GM12878 (cell line): ENCODE data around the gene CYP8B1. TPM values are rescaled to one million over a fixed set of nuclear protein-coding genes. Genes with fewer than 3 reads are reported as not detected.

Experiments used
- ATAC-seq: fragments of 200-7000 bp; cut with Tn5 transposase; 3 replicates; pipeline ENCODE4 v1.9.1; 2020; ENCODE audit warnings: mild to moderate bottlenecking, moderate library complexity
- BruUV-seq: library from RNA; stranded (reverse); fragments of 400-500 nt; replicated peaks from 2 replicates; lab custom pipeline; 2021; lab: Mats Ljungman, UMichigan
- CTCF ChIA-PET: fragments of 300-600 bp; sonication (Branson Sonifier 250); formaldehyde crosslinking; extraction: SDS; loops from one replicate; lab custom pipeline; 2021; ENCODE audit warnings: inconsistent platforms; lab: Yijun Ruan, JAX
- POLR2A ChIA-PET: fragments of 350-600 bp; formaldehyde crosslinking; extraction: SDS; loops from one replicate; lab custom pipeline; 2021; ENCODE audit warnings: inconsistent platforms; lab: Charles Lee
- RAD21 ChIA-PET: fragments of 300-600 bp; sonication (Branson Sonifier 250); formaldehyde crosslinking; loops from one replicate; lab custom pipeline; 2023; ENCODE audit warnings: antibody characterized with exemption; ENCODE audit not compliant: unreplicated experiment; lab: Charles Lee
- SMC1A ChIA-PET: fragments of 300-600 bp; sonication (Branson Sonifier 250); formaldehyde crosslinking; loops from one replicate; lab custom pipeline; 2023; ENCODE audit not compliant: unreplicated experiment, uncharacterized antibody; lab: Charles Lee
- DNase-seq: peaks from one replicate; pipeline ENCODE4 v3.0.0-alpha.2; 2011; ENCODE audit warnings: low read depth, low spot score
- FAIRE-seq: peaks from 3 replicates; lab custom pipeline; 2011; peaks lifted over from hg19 to GRCh38; lab: Jason Lieb, UNC
- H2AFZ ChIP-seq: 2 replicates; pipeline ENCODE4 v1.6.0; 2011; ENCODE audit warnings: low read depth, low read length, control low read depth; ENCODE audit not compliant: control insufficient read depth
- H3K27ac ChIP-seq: 2 replicates; pipeline ENCODE4 v1.5.1; 2011; ENCODE audit warnings: control low read depth; ENCODE audit not compliant: control insufficient read depth, insufficient read depth
- H3K27me3 ChIP-seq, 2 experiments: replicated peaks in 1 of 2; 2 replicates each; pipeline versions ENCODE4 v1.6.0 to v1.6.1; 2011; ENCODE audit warnings: low read length in 1 of 2; ENCODE audit not compliant: control insufficient read depth in 2 of 2, insufficient read depth in 2 of 2
- H3K36me3 ChIP-seq, 2 experiments: 2 replicates each; pipeline ENCODE4 v1.5.1; 2011; ENCODE audit warnings: low read length in 1 of 2; ENCODE audit not compliant: control insufficient read depth in 2 of 2, insufficient read depth in 2 of 2
- H3K4me1 ChIP-seq: 2 replicates; pipeline ENCODE4 v1.6.1; 2011; ENCODE audit warnings: mild to moderate bottlenecking, low read length, moderate library complexity, mixed read lengths; ENCODE audit not compliant: control insufficient read depth, insufficient read depth
- H3K4me2 ChIP-seq: 2 replicates; pipeline ENCODE4 v1.6.0; 2011; ENCODE audit warnings: control low read depth; ENCODE audit not compliant: control insufficient read depth, insufficient read depth
- H3K4me3 ChIP-seq: fragments of 200-600 bp; sonication (generic); 2 replicates; pipeline ENCODE4 v1.5.1; 2016
- H3K79me2 ChIP-seq: 2 replicates; pipeline ENCODE4 v1.6.0; 2011; ENCODE audit warnings: low read length; ENCODE audit not compliant: control insufficient read depth, insufficient read depth
- H3K9ac ChIP-seq: 2 replicates; pipeline ENCODE4 v1.8.0; 2011; ENCODE audit warnings: low read length, control low read depth, mixed read lengths; ENCODE audit not compliant: control insufficient read depth, insufficient read depth
- H3K9me3 ChIP-seq: replicated peaks from 3 replicates; pipeline ENCODE4 v1.5.1; 2011; ENCODE audit warnings: mild to moderate bottlenecking, low read length; ENCODE audit not compliant: control insufficient read depth, insufficient read depth
- H4K20me1 ChIP-seq: 2 replicates; pipeline ENCODE4 v1.6.0; 2011; ENCODE audit not compliant: control insufficient read depth, insufficient read depth
- BHLHE40 ChIP-seq, 2 experiments: fragments of 450-650 bp in 1 of 2; IDR thresholded peaks; 2 replicates each; pipeline ENCODE4 v1.6.1; 2011 to 2017; ENCODE audit warnings: low read depth in 2 of 2, borderline replicate concordance in 1 of 2, improper control_type of control experiment in 1 of 2, low read length in 1 of 2, mild to moderate bottlenecking in 1 of 2
- MEF2A ChIP-seq: IDR thresholded peaks from 2 replicates; pipeline ENCODE4 v1.6.1; 2011; ENCODE audit warnings: low read depth, mild to moderate bottlenecking, low read length, moderate library complexity; ENCODE audit not compliant: insufficient read depth
- WGBS: methylation state at CpG from one replicate; pipeline ENCODE4 v1.1.6; 2016; ENCODE audit warnings: low lambda C conversion rate; ENCODE audit not compliant: insufficient replicate concordance, insufficient coverage; ENCODE audit errors: missing lambda C conversion rate; 5-methylcytosine and 5-hydroxymethylcytosine counted together
- in situ Hi-C: fragments of 300-500 bp; cut with MboI; formaldehyde crosslinking; loops from 9 replicates; pipeline ENCODE4 v1.14.3; 2018; ENCODE audit warnings: mixed read lengths
- intact Hi-C: fragments of 100-400 bp; cut with micrococcal nuclease; formaldehyde crosslinking; loops from one replicate; pipeline ENCODE4 v1.14.2; 2022; ENCODE audit not compliant: unreplicated experiment
- polyA plus RNA-seq, 11 experiments: library from polyadenylated mRNA; depleted of rRNA in 4 of 11; unstranded in 6 of 11; stranded (reverse) in 5 of 11; fragments of >200 nt; fragmentation: Nextera tagmentation in 4 of 11; fragmentation: Illumina TruSeq in 1 of 11; extraction: Ambion mirVana in 4 of 11; extraction: Trizol in 1 of 11; gene quantifications; 1 replicate in 1 of 11; 2 replicates in 10 of 11; pipeline versions ENCODE4 v1.2.1 to v1.2.3, GENCODE V29; 2011 to 2016; ENCODE audit warnings: inconsistent platforms in 2 of 11, missing spikeins in 2 of 11, low read depth in 1 of 11
- total RNA-seq, 4 experiments: library from RNA; depleted of rRNA in 3 of 4; stranded (reverse); fragments of >200 nt in 3 of 4; fragmentation: Illumina TruSeq in 1 of 4; extraction: Trizol in 1 of 4; gene quantifications; 2 replicates each; pipeline versions ENCODE4 v1.2.1 to v1.2.3, GENCODE V29; 2013 to 2021
- TF ChIP-seq, protein P1 (sequence below): fragments of 450-650 bp; IDR thresholded peaks from 2 replicates; pipeline ENCODE4 v1.6.1; 2017; ENCODE audit warnings: mild to moderate bottlenecking, moderate library complexity

Gene CYP8B1
- total and polyA plus RNA-seq, 10 of the 15 experiments (the other 5 are each of a cell fraction or from before 2014, with no cell fraction given): 0.08 TPM; not detected in 9

DNA sequence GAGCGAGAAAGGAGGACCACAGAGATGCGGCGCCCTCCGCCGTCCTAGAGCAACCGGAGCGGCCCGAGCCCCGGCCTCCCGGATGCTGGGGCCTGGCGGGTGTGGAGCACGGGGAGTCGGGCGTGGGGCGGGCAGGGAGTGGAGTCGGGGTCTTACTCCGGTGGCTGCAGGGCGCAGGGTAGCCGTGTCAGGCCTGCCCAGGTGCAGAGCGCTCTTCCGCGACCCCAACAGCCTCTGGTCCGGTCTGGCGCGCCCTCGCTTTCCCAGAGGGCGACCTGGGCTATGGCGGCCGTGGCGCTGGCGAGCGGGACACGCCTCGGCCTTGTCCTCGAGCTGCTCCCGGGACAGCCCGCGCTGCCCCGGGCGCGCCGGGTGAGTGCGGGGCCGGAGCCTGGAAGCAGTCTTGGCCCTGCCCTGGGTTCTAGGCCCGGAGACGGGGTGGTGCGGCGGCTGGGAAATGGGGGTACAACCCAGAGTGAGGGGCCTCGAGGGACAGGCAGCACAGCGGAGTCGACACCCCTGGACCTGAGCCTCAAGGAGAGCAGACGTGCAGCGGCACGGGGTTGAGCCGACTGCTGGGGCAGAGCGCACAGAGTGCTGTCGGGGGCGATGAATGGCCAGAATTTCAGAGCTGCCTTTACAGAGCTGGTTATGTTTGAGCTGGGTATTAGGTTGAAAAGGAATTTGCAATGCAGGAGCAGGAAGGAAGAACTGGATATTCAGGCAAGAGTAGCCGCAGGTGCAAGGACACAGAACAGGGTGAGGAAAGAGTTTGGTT, 30.6 kb upstream of the CYP8B1 start, which contains the start of gene ZNF662:
ZNF662 (plus strand) TSS at position 73 of the 778 bp plus-strand sequence. CDS start 1,973 bp downstream, outside the sequence.
- no peak within 1 kb of the TSS for H3K4me2 ChIP-seq
- CTCF ChIA-PET: no interaction called here
- BruUV-seq: no TSS peak

More for the DNA sequence above, 30.6 kb upstream of the CYP8B1 start, which contains the start of gene ZNF662:
- no peak within 1 kb of the TSS for H2AFZ ChIP-seq
- H3K9me3 ChIP-seq: no peaks in the 10 kb centered on the region; the same call in 2 of the 3 replicates
- in situ Hi-C loops (no loop called here), intact Hi-C loops (no loop called here)
- DNase-seq (no peak), ATAC-seq (no peak), FAIRE-seq (no peak)
- H3K4me3 ChIP-seq: no peak within 1 kb of the TSS
- H3K9ac ChIP-seq: no peak within 1 kb of the TSS
- ChIA-PET RAD21 (no interaction called here), POLR2A (no interaction called here), SMC1A (no interaction called here)
- peaks cover 5 to 10% of the 10 kb centered on the region in 2 experiments for H3K27me3 ChIP-seq
- no peaks in the 10 kb centered on the region for H3K4me1 ChIP-seq
- no peak within 1 kb of the TSS for H3K27ac ChIP-seq
- whole genome bisulfite sequencing: 46% methylated on average over 36 of the region's 59 CpGs
- TF ChIP-seq MEF2A (no peak), BHLHE40 (IDR thresholded peaks at IDR 0.05; ENCODE audit: borderline replicate concordance in 1 of 2, low read depth in 2 of 2, low read length in 1 of 2) (no peak)
- TF ChIP-seq, protein P1, sequence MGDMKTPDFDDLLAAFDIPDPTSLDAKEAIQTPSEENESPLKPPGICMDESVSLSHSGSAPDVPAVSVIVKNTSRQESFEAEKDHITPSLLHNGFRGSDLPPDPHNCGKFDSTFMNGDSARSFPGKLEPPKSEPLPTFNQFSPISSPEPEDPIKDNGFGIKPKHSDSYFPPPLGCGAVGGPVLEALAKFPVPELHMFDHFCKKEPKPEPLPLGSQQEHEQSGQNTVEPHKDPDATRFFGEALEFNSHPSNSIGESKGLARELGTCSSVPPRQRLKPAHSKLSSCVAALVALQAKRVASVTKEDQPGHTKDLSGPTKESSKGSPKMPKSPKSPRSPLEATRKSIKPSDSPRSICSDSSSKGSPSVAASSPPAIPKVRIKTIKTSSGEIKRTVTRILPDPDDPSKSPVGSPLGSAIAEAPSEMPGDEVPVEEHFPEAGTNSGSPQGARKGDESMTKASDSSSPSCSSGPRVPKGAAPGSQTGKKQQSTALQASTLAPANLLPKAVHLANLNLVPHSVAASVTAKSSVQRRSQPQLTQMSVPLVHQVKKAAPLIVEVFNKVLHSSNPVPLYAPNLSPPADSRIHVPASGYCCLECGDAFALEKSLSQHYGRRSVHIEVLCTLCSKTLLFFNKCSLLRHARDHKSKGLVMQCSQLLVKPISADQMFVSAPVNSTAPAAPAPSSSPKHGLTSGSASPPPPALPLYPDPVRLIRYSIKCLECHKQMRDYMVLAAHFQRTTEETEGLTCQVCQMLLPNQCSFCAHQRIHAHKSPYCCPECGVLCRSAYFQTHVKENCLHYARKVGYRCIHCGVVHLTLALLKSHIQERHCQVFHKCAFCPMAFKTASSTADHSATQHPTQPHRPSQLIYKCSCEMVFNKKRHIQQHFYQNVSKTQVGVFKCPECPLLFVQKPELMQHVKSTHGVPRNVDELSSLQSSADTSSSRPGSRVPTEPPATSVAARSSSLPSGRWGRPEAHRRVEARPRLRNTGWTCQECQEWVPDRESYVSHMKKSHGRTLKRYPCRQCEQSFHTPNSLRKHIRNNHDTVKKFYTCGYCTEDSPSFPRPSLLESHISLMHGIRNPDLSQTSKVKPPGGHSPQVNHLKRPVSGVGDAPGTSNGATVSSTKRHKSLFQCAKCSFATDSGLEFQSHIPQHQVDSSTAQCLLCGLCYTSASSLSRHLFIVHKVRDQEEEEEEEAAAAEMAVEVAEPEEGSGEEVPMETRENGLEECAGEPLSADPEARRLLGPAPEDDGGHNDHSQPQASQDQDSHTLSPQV: no peak
- H4K20me1 ChIP-seq: no peaks in the 10 kb centered on the region
- no peaks in the 10 kb centered on the region for H3K79me2 ChIP-seq
- H3K36me3 ChIP-seq: no peaks in the 10 kb centered on the region
